ENCODE measurements around the gene SMARCB1. TPM values are rescaled to one million over a fixed set of nuclear protein-coding genes. Genes with fewer than 3 reads are reported as not detected.

The SMARCB1 gene
- total RNA-seq, 1 donor from 2014 or later, result 147 TPM

DNA sequence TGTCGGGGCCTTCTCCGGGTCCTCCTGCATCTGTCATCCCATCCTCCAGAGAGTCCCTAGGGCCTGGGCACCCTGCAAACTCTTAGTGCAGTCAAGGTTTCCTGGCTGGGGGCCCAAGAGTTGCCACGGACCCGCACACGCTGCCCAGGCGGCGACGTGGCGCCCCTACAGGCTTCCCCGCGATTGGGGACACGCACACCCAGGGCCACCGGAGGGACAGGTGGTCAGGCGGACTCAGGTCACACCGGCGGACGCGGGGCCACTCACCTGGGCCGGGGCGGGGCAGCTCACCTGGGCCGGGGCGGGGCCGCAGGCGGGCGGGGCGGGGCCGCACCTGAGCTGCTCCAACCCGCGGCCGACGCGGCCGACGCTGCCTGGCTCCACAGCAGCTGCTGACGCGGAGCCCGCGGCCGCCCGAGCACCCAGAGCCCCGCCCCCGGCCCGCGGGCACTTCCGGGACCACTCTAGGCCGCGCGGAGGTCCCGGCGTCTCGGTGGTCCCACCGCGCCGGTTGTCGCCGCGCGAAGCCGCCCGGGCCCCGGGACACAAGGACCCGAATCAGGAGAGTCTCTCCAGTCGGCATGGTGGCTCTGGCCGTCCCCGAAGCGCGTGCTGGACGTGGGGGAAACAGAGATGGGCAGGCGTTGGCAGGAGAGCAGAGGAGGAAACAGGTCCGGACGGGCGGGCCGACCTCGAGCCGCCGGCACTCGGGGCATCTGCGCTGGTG, 35.9 kb upstream of the SMARCB1 start, which contains the start of gene ZNF70:
Gene ZNF70, minus strand, starts transcription at position 399 of the 727 bp plus-strand sequence. CDS start 5,972 bp downstream, outside the sequence.
- H3K27me3 ChIP-seq, result no peaks in the 10 kb centered on the region
- H3K4me1 ChIP-seq, result peaks cover 19% of the 10 kb centered on the region
- DNase-seq (ENCODE audit: extremely low spot score in 2 of 2), result no peak
- no peaks in the 10 kb centered on the region for H3K36me3 ChIP-seq
- peak within 1 kb of the TSS; percentile 60 to 84 for H3K4me3 ChIP-seq
- no peaks in the 10 kb centered on the region for H3K9me3 ChIP-seq
- H3K27ac ChIP-seq, result peak within 1 kb of the TSS; percentile 90
- intact Hi-C loops (cut with DNase I), result no loop called here
- TF ChIP-seq POLR2A (IDR thresholded peaks at IDR 0.05) (peak in 1 of 2 donors; percentile 18), POLR2AphosphoS5 (IDR thresholded peaks at IDR 0.05; ENCODE audit: insufficient read depth in 1 of 2, low read depth in 1 of 2) (peak in 1 of 2 donors; percentile 70), CTCF (IDR thresholded peaks at IDR 0.05) (no peak)

GRCh38 chr22:23751441-23751996, 35.2 kb upstream of the SMARCB1 start:
- intact Hi-C loops (cut with DNase I), result no loop called here
- no peak for DNase-seq (ENCODE audit: extremely low spot score in 2 of 2)
- no peaks in the 10 kb centered on the region for H3K36me3 ChIP-seq
- H3K27ac ChIP-seq, result peak overlapping the region; percentile 90
- H3K4me3 ChIP-seq, result peak overlapping the region; percentile 60 to 84
- no peaks in the 10 kb centered on the region for H3K9me3 ChIP-seq
- no peak for TF ChIP-seq POLR2A (IDR thresholded peaks at IDR 0.05)
- peak in 1 of 2 donors; percentile 31 for TF ChIP-seq POLR2AphosphoS5 (IDR thresholded peaks at IDR 0.05; ENCODE audit: insufficient read depth in 1 of 2, low read depth in 1 of 2)
- no peaks in the 10 kb centered on the region for H3K27me3 ChIP-seq
- H3K4me1 ChIP-seq, result peaks cover 19% of the 10 kb centered on the region

GRCh38 chr22:23752090-23752691, 34.6 kb upstream of the SMARCB1 start:
- intact Hi-C loops (cut with DNase I), result no loop called here
- H3K9me3 ChIP-seq, result no peaks in the 10 kb centered on the region
- TF ChIP-seq POLR2AphosphoS5 (IDR thresholded peaks at IDR 0.05; ENCODE audit: insufficient read depth in 1 of 2, low read depth in 1 of 2) (no peak), CTCF (IDR thresholded peaks at IDR 0.05) (no peak), POLR2A (IDR thresholded peaks at IDR 0.05) (no peak)
- no peak for DNase-seq (ENCODE audit: extremely low spot score in 2 of 2)
- H3K27ac ChIP-seq, result no peak overlapping the region
- H3K27me3 ChIP-seq, result no peaks in the 10 kb centered on the region
- peaks cover 19% of the 10 kb centered on the region for H3K4me1 ChIP-seq
- no peak overlapping the region for H3K4me3 ChIP-seq
- H3K36me3 ChIP-seq, result no peaks in the 10 kb centered on the region

- Histone ChIP-seq H3K9me3 (no peaks in the 10 kb centered on the region), H3K36me3 (no peaks in the 10 kb centered on the region), H3K4me1 (peaks cover 19% of the 10 kb centered on the region), H3K27me3 (no peaks in the 10 kb centered on the region), H3K4me3 (no peak overlapping the region), H3K27ac (no peak overlapping the region)
- no peak for TF ChIP-seq CTCF (IDR thresholded peaks at IDR 0.05)
- TF ChIP-seq POLR2A (IDR thresholded peaks at IDR 0.05), result no peak
- TF ChIP-seq POLR2AphosphoS5 (IDR thresholded peaks at IDR 0.05; ENCODE audit: insufficient read depth in 1 of 2, low read depth in 1 of 2), result no peak
- DNase-seq (ENCODE audit: extremely low spot score in 2 of 2), result no peak
- intact Hi-C loops (cut with DNase I), result no loop called here
Measured at GRCh38 chr22:23752750-23753149, 34.0 kb upstream of the SMARCB1 start.

GRCh38 chr22:23753385-23753784, 33.4 kb upstream of the SMARCB1 start:
- Histone ChIP-seq H3K9me3 (no peaks in the 10 kb centered on the region), H3K4me1 (peaks cover 19% of the 10 kb centered on the region), H3K36me3 (no peaks in the 10 kb centered on the region), H3K4me3 (no peak overlapping the region), H3K27ac (no peak overlapping the region), H3K27me3 (no peaks in the 10 kb centered on the region)
- DNase-seq (ENCODE audit: extremely low spot score in 2 of 2), result no peak
- TF ChIP-seq CTCF (IDR thresholded peaks at IDR 0.05) (no peak), POLR2A (IDR thresholded peaks at IDR 0.05) (no peak), POLR2AphosphoS5 (IDR thresholded peaks at IDR 0.05; ENCODE audit: insufficient read depth in 1 of 2, low read depth in 1 of 2) (no peak)
- intact Hi-C loops (cut with DNase I), result no loop called here
